ENCODE results near the gene SULT1A2.
"Not testable (repeated sequence)": the region's sequence is repeated elsewhere in the genome, so short reads cannot be mapped to it uniquely, and the experiment has no call there.

SULT1A2 gene

DNA sequence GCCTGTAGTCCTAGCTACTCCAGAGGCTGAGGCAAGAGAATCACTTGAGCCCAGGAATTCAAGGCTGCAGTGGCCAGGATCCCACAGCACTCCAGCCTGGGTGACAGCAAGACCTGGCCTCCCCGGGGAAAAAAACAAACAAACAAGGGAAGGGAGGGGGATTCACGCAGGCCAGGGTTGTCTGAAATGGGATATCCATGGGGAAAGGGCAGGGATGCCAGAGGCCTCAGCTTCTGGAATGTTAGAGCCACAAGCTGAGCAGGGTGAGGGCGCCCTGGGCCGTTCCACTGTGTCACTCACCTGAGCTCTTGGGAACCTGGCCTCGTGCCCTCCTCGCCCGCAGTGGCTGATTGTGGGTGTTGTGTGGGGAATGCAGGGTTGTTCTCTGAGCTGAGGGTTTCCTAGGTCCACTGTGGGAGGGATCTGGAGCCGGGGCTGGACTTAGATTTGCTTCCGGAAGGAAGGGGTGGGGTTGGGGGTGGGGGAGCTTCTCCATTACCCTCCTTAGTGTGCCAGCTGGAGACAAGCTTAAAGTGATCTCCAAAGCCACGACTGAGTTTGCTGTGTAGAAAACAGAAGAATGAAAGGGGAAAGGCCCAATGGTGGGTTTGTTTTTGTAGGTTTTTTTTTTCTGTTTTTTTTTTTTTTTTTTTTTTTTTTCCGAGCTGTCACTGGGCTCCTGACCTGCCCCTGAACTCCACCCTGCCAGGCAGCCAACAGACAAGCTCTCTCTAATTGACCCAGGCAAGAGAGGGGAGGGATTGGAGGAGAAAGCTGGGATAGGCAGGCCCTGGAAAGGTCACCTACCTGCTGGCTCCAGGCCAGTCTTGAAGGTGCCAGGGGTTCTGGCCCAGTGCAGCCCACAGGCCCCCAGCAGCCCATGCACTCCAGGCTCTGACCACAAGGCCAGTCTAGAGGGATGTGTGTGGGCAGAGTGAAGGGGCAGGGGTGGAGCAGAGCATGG, 13.1 kb upstream of the SULT1A2 start, which contains the start of gene SULT1A1:
Gene SULT1A1 (minus strand): TSS at position 414 of the 964 bp plus-strand sequence. CDS start 1,189 bp downstream, outside the sequence.
- DNase-seq (ENCODE audit: low read depth, low spot score): no peak

DNA sequence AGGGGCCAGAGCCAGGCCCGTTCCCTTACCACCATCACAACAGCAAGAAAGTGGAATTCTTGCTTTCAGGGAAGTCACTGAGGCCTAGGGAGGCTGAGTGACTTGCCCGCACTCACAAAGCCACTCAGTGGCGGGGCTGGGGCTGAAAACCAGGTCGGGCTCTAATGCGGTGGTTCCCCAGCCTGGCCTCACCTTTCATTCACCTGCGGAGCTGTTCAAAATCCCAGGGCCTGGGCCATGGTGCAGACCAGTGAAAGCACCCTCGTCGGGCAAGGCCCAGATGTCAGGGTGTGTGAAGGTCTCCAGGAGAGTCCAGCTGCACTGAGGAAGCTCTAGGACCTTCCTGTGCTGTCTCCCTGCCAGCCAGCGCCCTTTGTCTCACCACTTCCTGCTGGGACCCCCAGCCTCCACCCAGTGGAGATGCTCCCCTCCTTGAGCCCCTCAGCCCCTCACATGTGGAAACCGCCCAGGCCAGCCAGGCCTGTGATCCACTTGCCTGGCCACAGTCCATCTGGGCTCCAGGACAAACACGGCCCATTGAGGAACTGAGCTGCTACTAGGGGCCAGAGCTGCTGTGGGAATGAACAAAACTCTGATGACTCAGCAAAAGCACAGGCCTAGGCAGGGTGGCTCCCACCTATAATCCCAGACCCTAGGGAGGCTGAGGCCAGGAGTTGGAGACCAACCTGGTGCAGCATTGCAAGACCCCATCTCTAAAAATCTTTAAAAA, 12.2 kb upstream of the SULT1A2 start:
- DNase-seq (ENCODE audit: low read depth, low spot score): not testable (repeated sequence)

- DNase-seq (ENCODE audit: low read depth, low spot score): not testable (repeated sequence)
These were observed 11.6 kb upstream of the SULT1A2 start for GRCh38 chr16:28608496-28608808.

DNA sequence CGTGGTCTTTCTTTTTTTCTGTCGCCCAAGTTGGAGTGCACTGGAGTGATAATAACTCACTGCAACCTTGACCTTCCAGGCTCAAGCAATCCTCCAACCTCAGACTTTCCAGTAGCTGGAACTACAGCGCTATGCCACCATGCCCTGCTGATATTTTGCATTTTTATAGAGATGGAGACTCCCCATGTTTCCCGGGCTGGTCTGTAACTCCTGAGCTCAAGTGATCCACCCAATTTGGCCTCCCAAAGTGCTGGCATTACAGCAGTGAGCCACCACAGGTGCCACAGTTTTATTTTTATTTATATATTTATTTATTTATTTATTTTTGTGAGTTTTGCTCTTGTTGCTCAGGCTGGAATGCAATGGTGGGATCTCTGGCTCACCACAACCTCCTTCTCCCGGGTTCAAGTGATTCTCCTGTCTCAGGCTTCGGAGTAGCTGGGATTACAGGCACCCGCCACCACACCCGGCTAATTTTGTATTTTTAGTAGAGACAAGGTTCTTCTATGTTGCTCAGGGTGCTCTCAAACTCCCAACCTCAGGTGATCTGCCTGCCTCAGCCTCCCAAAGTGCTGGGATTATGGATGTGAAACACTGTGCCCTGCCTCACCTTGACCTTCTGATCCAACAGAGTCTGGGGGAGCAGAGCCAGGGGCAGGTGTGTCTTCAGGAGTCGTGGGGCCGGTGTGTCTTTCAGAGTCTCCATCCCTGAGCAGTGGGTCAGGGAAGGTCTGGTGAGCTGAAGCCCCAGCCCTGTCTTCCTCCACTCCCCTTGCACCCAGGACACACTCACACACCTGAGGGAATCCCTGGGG, 11.0 kb upstream of the SULT1A2 start:
- DNase-seq (ENCODE audit: low read depth, low spot score): not testable (repeated sequence)

GRCh38 chr16:28607116-28607623, 10.3 kb upstream of the SULT1A2 start:
- no peak for DNase-seq (ENCODE audit: low read depth, low spot score)

DNA sequence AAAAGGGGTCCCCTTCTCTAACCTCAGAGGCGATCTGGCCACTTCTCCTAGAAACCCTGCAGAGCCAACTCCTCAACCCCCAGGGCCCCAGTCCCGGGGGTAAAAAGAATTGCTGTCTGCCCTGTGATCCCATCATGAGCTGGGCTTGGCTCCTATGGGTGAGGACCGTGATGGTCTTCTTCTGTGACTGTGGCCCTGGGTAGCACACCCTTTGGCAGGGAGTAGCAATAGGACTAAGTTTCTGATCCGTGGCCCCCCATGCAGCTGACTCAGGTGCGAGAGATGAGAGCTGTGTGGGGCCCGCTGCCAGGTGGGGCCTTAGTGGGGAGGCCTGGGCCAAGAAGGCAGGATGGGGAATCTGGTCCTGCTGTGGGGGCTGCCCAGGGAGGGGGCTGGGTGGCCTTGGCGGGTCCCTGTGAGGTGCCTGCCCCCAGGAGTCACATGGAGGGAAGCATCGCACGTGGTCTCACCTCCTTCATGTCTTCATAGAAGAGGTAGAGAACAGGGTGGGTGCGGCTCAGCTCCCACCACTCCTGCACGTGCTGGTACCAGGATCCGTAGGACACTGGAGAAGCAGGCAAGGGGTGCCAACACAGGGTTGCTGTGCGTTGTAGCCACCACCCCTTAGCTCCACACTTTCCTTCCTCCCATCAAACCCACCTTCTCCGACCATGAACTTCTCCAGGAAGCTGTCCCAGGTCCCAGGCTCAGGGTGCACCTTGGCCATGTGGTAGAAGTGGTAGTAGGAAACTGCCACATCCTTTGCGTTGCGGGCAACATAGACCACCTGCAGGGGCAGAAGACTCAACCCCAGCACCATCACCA, 9.7 kb upstream of the SULT1A2 start:
- no peak for DNase-seq (ENCODE audit: low read depth, low spot score)

DNA sequence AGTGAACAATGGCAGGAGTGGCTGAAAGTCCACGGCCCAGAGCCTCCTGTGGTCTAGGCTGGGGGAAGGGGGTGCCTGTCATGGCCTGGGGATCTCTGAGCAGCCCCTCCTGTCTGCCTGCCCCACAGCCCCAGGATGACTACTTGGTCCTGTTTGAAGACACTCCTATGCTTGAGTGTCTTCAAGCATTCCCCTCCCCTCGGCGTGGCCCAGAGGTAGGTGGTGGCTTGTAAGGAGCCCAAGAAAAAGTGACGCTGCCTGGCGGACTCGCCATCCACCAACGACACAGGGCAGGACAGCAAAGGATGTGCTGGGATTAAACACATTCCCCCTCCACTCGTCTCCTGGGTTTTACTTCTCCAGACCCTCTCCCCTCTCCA, 7.3 kb upstream of the SULT1A2 start:
- DNase-seq (ENCODE audit: low read depth, low spot score): no peak

DNA sequence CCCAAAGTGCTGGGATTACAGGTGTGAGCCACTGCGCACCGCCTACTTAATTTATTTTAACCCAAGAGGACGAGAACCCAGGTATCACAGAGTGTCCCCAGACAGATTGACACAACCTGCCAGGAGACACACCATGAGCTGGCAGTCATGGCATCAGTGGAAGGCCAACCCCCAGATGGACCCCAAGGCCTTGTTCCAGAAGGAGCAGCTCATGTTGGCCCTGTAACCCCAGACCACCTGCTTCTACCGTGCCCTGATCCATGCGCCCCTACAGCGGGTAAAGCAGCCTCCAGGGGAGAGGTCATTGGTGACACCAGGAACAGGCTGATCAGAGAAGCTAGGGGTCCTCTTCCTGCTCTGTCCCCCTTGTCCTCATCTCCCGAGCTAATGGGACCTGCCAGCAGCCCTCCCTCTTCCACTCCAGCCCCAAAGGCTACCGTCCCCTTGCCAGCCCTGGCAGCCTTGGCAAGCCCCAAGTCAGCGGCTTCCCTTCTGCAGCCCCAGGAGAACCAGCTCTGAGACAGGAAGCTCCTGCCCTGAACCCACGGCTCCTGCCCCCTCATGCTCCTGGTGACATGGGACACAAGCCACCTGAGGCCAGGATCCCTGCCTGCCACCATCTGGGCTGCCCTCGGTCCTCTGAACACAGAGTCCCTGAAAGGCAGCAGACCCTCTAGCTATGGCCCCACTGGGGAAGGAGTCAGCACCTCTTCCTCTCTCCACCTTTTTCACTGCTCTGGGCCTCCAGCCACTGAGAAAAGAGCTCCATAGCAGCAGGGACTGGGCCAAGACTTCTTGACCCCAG, 6.7 kb upstream of the SULT1A2 start:
- no peak for DNase-seq (ENCODE audit: low read depth, low spot score)

- DNase-seq (ENCODE audit: low read depth, low spot score): no peak
These were observed 5.7 kb upstream of the SULT1A2 start for GRCh38 chr16:28602529-28602928.

DNA sequence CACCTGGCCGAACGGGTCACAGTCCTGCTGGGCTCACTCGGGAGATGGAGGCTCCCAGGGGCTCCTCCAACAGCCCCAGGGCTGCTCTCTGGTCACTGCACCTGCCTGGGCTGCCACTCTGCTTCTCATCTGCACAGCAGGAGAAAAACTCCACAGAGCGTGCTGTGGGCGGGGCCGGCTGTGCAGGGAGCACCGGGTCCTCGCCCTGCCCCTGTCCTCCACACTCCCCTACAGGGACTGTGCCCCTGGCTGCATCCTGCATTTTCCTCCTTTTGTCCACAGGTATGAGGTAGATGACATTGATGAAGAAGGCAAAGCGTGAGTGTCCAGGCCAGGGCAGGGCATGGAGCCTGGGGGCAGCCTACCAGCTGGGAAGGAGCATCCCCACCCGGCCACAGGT, 5.2 kb upstream of the SULT1A2 start:
- DNase-seq (ENCODE audit: low read depth, low spot score): not testable (repeated sequence)

DNA sequence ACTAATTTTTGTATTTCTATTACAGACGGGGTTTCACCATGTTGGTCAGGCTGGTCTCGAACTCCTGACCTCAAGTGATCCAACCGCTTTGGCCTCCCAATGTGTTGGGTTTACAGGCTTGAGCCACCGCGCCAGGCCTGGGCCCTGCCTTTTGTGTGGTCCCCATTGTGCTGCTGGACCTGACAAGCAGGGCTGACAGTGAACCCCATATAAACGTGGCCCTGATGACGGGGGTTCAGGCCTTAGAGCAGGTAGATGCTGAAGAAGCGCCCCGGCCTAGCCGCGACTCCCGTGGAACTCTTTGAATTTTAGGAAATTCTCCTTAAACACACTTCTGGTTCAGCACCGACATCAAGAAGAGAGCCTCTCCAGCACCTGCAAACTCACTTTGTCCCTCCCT, 4.7 kb upstream of the SULT1A2 start:
- not testable (repeated sequence) for DNase-seq (ENCODE audit: low read depth, low spot score)

DNA sequence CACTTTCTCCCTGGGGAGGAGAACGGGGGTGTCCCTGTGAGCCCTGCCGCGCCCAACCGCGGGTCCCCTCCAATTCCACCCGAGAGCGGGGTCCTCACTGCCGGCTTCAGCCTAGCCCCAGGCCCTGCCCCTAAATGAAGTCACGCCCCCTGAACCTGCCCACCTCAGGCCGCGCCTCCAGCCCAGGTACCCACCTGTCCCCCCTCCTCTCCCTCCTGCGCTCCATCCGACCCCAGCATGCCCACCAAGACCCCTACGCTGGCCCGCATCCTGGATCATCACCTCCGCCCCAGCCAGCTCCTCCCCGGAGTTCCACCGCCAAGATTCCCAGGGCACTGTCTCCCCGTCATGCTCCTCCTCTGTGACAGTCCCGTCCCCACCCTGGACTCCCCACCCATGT, 4.1 kb upstream of the SULT1A2 start:
- DNase-seq (ENCODE audit: low read depth, low spot score): not testable (repeated sequence)

DNA sequence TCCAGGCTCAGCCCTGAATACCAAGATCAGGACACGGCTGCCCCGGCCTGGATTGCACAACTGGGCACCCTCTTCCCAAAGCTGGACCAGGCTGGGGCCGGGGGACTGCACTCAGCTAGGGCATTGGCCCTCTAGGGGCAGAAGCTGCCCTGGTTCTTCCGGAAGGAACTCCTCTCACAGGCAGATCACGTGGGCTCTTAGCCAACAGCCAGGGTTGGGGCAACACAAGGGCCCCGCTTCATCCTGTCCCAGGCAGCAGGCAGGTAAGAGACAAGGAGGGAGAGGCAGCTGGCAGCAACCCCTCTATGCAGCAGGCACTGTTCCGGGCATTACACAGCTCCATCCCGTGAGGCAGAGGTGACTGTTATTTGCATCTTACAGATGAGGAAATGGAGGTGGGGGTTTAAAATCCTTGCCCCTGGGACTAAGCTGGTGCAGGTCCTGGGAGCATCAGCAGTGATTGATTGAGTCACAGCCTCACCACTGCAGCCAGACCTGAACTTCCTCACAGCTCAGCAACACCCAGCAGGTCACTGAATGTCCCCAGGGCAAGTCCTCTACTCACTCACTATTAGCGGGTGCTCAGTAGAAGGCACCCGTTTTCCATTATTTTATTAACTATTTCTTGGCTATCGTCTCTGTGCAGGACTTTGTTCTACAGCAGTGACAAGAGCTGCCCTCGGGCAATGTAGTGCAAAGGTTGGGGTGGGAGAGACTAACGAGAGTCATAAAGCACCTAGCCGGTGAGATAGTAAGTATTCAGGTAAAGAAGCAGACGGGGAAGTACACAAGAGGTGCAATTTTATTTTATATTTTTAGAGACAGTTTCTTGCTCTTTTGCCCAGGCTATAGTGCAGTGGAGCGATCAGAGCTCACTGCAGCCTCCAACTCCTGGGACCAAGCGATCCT, 2.8 kb upstream of the SULT1A2 start:
- DNase-seq (ENCODE audit: low read depth, low spot score): not testable (repeated sequence)

DNA sequence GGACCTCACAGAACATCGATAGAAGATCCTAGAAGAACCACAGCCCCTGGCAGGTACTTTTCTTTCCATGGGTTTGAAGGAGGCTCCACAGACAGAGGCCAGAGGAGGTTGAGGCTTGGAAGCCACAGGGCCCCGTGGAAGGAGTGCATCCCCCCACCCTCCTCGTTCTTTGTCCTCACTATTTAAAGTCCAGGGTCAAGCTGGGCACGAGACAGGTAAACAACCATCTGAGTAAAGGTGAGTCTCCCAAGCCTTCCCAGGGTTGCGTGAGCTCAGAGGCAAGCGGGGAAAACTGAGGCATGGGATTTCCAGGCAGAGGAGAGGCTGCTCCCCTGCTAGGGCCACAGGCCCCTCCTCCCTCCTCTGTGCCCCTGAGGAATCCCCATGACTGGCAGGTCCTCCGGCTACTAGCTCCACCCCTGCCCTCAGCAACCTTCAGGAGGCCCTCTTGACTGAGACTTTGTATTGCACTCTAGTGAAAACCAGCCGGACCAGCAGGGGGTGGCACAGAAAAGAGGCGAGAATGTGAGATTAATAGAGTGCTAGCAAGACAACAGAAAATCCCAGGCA, 927 bp upstream of the SULT1A2 start:
- no peak for DNase-seq (ENCODE audit: low read depth, low spot score)

GRCh38 chr16:28596115-28596630, 677 bp downstream of the SULT1A2 start:
- DNase-seq (ENCODE audit: low read depth, low spot score): no peak

DNA sequence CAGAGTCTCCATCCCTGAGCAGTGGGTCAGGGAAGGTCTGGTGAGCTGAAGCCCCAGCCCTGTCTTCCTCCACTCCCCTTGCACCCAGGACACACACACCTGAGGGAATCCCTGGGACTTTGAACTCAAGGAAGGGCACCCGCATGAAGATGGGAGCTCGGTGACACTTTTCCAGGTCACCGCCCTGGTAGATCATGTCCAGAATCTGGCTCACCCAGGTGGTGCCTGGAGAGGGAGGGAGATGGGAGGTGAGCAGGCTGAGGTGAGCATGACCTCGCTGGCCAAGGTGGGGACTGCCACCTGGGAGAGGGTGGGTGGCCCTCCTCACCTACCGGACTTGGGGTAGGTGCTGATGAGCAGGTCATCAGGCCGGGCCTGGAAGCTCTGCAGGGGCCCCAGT, 1.4 kb downstream of the SULT1A2 start:
- not testable (repeated sequence) for DNase-seq (ENCODE audit: low read depth, low spot score)

- no peak for DNase-seq (ENCODE audit: low read depth, low spot score)
These were observed 3.8 kb downstream of the SULT1A2 start for GRCh38 chr16:28592979-28593553.

DNA sequence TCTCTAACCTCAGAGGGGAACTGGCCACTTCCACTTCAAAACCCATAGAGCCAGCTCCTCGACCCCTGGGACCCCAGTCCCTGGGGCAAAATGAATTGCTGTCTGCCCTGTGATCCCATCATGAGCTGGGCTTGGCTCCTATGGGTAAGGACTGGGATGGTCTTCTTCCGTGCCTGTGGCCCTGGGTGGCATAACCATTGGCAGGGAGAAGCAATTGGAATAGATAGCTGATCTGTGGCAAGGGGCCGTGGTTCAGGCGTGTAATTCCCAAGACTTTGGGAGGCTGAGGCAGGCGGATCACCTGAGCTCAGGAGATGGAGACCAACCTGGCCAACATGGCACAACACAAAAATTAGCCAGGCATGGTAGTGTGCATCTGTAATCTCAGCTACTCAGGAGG, 4.3 kb downstream of the SULT1A2 start:
- DNase-seq (ENCODE audit: low read depth, low spot score): no peak
